Activated naive CD4-positive, alpha-beta T cell treated with anti-CD3 and anti-CD28 coated beads, Interleukin-2, amount 50 U/mL, for 24 hours (primary cell): ENCODE measurements around the gene PCDH8.
"Not testable (repeated sequence)": the region's sequence is repeated elsewhere in the genome, so short reads cannot be mapped to it uniquely, and the experiment has no call there.

ENCODE experiments used
- H3K27ac Mint-ChIP-seq: one replicate; pipeline ENCODE4 v1.8.0; 2021; ENCODE audit warnings: mild to moderate bottlenecking, mixed read lengths
- H3K27me3 Mint-ChIP-seq: one replicate; pipeline ENCODE4 v1.8.0; 2021; ENCODE audit warnings: mixed read lengths
- H3K36me3 Mint-ChIP-seq: one replicate; pipeline ENCODE4 v1.8.0; 2021; ENCODE audit warnings: mixed read lengths
- H3K4me1 Mint-ChIP-seq: one replicate; pipeline ENCODE4 v1.8.0; 2021; ENCODE audit warnings: mixed read lengths
- H3K4me3 Mint-ChIP-seq: one replicate; pipeline ENCODE4 v1.8.0; 2021; ENCODE audit warnings: mild to moderate bottlenecking, mixed read lengths
- H3K9me3 Mint-ChIP-seq: one replicate; pipeline ENCODE4 v1.8.0; 2021; ENCODE audit warnings: mixed read lengths

Gene PCDH8

DNA sequence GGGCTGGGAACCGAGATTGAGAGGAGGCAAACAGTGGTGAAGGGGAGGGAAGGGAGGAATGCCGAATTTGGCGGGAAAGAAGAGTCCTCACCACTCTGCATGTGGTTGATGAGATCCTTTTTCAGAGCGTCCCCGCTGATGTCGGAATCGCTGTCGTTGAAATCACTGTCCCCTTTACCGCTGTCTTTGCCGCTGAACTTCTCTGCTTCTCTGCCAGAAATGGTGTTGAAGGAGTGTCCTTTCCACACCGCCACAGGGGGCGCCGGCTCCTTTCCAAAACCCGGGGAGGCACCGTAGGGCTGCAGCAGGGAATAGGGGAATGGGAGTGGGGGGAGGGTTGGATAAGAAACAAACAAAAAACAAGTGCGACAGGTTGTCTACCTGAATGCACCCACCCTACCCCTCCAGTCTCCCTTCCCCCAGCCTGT lies 3.1 kb downstream of the PCDH8 start:
- no peak overlapping the region for H3K27ac Mint-ChIP-seq
- H3K27me3 Mint-ChIP-seq, result peaks cover 44% of the 10 kb centered on the region
- H3K4me3 Mint-ChIP-seq, result peak overlapping the region; percentile 24
- peaks cover 12% of the 10 kb centered on the region for H3K9me3 Mint-ChIP-seq
- peaks cover 24% of the 10 kb centered on the region for H3K4me1 Mint-ChIP-seq
- peaks cover 2% of the 10 kb centered on the region for H3K36me3 Mint-ChIP-seq

DNA sequence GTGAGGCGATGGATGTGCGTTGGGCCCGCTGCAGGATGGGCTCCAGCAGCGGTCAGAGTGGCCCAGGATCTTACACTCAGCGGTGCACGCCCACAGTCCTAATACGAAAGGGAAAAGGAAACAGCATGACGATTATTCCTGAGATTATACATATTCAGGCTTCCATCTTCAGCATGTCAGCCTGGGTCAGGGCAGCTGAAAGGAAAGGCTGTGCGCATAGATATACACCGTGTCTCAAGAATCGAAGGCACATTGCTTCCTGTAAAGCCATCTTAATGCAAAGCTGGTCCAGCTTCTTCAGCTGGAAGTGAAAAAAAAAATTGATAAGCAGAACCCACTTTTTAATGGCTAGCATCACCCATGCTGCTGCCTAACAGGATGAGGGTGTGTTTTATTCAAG lies 3.6 kb downstream of the PCDH8 start:
- H3K27ac Mint-ChIP-seq, result no peak overlapping the region
- H3K36me3 Mint-ChIP-seq, result no peaks in the 10 kb centered on the region
- peaks cover 9% of the 10 kb centered on the region for H3K9me3 Mint-ChIP-seq
- H3K4me1 Mint-ChIP-seq, result peaks cover 19% of the 10 kb centered on the region
- H3K4me3 Mint-ChIP-seq, result peak overlapping the region; percentile 24
- H3K27me3 Mint-ChIP-seq, result peaks cover 40% of the 10 kb centered on the region

DNA sequence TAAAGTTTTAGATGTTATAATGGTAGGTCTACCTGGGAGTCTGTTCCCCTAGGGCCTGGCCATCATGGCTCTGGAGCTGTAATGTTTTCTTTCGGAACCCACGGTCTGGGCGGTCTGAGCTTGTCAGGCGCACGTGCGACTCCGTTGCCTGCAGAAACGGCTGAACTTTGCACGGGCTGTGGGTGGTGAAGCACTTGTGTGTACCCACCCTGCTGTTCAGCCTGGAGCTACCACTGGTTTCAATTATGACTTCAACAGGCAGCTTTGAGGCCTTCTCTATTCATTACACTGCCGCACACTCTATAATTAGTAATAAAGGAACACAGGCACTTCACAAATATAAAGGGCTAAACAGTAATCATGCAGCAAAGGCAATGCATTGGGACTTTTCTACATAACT lies 6.0 kb downstream of the PCDH8 start:
- Mint-ChIP-seq H3K4me3 (no peak overlapping the region), H3K4me1 (peaks cover 7% of the 10 kb centered on the region), H3K27ac (no peak overlapping the region), H3K27me3 (peaks cover 33% of the 10 kb centered on the region), H3K9me3 (no peaks in the 10 kb centered on the region), H3K36me3 (no peaks in the 10 kb centered on the region)

DNA sequence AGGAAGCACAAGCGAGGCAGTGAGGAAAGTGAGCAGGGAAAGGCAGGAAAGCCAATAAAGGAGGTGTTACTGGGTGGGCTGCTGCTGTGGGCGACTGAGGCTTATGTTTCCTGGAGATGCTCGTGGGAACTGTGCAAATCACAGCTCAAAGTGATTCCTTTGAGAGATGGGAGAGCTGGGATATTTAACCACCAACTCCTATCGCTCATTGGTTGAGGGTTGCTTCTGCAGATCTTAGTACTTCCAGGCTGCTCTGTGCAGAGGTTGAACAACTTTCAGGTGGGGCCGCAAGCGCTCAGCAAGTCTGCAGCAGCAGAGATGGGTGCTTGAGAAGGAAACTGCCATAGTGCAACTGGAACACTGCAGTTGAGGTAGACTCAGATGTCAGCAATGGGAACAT lies 8.4 kb downstream of the PCDH8 start:
- H3K4me1 Mint-ChIP-seq, result peaks cover 6% of the 10 kb centered on the region
- no peaks in the 10 kb centered on the region for H3K36me3 Mint-ChIP-seq
- H3K4me3 Mint-ChIP-seq, result no peak overlapping the region
- H3K9me3 Mint-ChIP-seq, result no peaks in the 10 kb centered on the region
- no peak overlapping the region for H3K27ac Mint-ChIP-seq
- peaks cover 33% of the 10 kb centered on the region for H3K27me3 Mint-ChIP-seq

DNA sequence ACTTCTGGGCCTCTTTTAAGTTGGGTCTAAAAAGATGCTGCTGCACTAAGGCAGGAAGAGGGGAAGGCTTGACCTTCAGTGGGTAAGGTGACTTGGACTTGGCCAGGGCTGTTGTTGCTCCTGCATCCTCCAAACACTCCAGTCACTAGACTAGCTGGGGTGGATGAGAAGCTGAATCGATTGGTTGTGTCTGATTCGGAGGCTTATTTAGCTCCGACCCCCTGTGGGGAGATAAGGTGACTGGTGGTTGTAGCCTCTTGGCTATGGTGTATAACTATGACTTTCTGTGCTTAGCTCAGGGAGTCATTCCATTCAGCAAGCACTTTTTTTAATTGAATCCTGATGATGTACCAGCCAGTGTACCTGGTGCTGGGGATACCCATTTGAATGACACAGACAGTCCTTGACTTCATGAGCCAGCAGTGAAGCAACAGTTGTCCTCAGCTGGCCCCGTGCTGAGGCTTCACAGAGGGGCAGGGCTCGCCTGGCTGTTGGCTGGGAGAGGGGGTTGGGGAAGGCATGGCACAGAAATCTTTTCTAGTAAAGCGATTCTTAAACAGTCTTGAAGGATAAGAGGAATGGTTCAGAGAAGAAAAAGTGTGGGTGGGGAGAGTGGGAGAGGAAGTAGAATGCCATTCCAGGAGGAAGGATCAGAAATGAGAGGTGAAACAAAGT lies 9.9 kb downstream of the PCDH8 start:
- H3K36me3 Mint-ChIP-seq, result no peaks in the 10 kb centered on the region
- H3K4me3 Mint-ChIP-seq, result no peak overlapping the region
- no peak overlapping the region for H3K27ac Mint-ChIP-seq

DNA sequence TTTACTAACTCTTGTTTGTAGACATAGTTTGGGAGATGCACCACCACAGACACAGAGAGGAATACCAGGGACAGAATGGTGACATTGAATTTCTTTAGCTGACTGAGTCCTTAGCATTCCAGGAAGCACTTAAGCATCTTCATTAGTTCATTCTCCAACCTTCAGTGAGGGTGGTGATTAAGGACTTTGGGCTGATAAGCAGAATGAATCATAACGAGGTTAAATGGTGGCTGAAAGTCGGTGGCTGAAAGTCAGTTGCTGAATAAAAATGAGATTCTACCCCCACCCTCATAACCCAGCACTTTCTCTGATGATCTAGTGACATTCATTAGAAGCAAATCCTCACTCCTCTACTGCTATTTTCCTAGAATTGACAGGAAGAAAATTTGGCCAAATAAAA lies 10.6 kb downstream of the PCDH8 start:
- Mint-ChIP-seq H3K4me1 (no peaks in the 10 kb centered on the region), H3K27ac (no peak overlapping the region), H3K27me3 (peaks cover 19% of the 10 kb centered on the region), H3K9me3 (no peaks in the 10 kb centered on the region), H3K36me3 (no peaks in the 10 kb centered on the region), H3K4me3 (no peak overlapping the region)

More for the DNA sequence above, 9.9 kb downstream of the PCDH8 start:
- Mint-ChIP-seq H3K9me3 (no peaks in the 10 kb centered on the region), H3K4me1 (no peaks in the 10 kb centered on the region), H3K27me3 (peaks cover 24% of the 10 kb centered on the region)

DNA sequence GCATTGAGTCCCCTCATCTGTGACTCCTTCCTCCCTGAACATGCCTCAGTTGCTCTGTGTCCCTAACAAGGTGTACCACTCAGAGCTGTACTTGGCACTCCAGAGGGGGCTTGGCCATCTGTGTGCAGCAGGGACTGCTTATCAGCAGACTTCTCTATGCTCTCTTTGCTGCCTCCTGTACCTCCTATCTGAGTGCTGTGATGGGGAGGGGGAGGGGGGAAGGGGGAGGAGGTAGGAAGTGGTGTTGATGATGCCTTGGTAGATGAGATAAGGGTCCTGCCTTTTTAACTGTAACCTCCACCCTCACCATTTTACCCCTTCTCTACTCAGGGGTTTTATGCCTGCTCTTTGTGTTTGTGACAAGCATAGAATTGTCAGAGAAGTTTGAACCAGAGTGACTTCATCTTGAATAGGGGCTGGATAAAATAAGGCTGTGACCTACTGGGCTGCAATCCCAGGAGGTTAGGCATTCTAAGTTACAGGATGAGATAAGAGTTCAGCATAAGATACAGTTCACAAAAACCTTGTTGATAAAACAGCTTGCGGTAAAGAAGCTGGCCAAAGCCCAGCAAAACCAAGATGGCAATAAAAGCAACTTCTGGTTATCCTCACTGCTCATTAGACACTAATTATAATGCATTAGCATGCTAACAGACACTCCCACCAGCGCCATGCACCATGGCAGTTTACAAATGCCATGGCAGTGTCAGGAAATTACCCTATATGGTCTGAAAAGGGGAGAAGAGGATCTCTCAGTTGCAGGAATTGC lies 13.2 kb downstream of the PCDH8 start:
- no peaks in the 10 kb centered on the region for H3K36me3 Mint-ChIP-seq
- no peak overlapping the region for H3K27ac Mint-ChIP-seq
- peaks cover 20% of the 10 kb centered on the region for H3K27me3 Mint-ChIP-seq
- H3K9me3 Mint-ChIP-seq, result no peaks in the 10 kb centered on the region
- H3K4me3 Mint-ChIP-seq, result no peak overlapping the region
- H3K4me1 Mint-ChIP-seq, result no peaks in the 10 kb centered on the region

DNA sequence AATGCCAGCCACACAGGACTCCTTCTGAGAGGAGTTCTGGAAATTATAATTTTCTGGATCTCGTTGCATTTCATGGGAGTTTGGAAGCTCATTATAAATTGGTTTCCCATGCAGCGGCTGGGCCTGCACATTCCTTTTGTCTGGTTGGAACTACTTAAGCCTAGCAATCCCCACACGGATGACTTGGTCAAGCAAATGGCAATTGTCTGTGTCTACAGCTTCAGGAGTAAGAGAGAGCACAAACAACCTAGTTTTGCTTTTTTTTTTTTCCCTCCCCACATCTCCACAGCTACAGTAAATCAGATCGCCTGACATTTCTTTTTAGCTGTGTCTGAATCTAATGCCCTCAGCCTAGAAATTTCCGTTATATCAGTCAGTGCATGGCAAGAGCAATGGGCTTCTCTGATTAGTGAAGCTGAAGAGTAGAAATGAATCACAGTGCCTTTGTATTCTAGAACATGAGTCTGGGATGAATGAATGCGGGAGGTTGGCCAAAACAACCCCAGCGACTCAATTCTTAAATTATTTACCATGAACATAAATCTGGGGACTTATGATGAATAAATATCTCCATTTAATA lies 15.1 kb downstream of the PCDH8 start:
- no peaks in the 10 kb centered on the region for H3K9me3 Mint-ChIP-seq
- H3K4me1 Mint-ChIP-seq, result no peaks in the 10 kb centered on the region
- H3K27me3 Mint-ChIP-seq, result peaks cover 10% of the 10 kb centered on the region
- no peaks in the 10 kb centered on the region for H3K36me3 Mint-ChIP-seq
- no peak overlapping the region for H3K27ac Mint-ChIP-seq
- no peak overlapping the region for H3K4me3 Mint-ChIP-seq

DNA sequence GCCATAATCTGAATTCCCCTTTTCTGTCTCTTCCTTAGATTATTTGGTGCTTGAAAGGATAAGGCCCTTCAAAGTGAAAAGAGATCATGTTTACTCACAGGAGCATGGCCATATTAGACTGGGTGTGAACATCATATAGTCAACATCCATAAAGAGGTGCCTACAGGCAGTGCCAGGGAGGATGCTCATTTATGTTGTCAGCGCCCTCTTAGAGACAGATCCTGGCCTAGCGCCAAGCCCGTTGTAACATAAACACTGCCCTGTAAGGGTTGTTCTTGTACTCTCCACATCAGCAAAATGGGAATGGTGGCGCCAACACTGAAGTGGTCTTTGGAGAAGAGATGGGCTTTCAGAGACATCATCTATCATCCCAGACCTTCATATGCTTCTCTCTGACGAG lies 16.1 kb downstream of the PCDH8 start:
- Mint-ChIP-seq H3K4me1 (no peaks in the 10 kb centered on the region), H3K9me3 (no peaks in the 10 kb centered on the region), H3K27ac (no peak overlapping the region), H3K36me3 (no peaks in the 10 kb centered on the region), H3K4me3 (no peak overlapping the region), H3K27me3 (peaks cover 8% of the 10 kb centered on the region)

DNA sequence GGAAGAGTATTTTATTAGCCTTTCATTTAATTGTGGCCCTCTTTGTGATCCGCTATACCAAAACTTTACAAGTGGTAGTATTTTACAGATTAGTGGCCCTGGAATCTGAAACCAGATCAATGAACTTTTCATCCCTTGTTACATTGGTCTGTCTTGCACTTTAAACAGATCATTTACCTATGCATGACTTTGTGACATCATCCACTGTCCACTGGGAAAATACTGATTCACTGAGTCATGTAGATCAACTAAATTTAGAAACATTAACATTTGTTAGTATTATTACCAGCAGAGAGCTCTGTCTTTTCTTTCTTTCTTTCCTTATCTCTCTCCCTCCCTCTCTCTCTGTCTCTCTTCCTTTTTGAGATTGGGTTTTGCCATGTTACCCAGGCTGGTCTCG lies 17.5 kb downstream of the PCDH8 start:
- Mint-ChIP-seq H3K4me3 (no peak overlapping the region), H3K9me3 (no peaks in the 10 kb centered on the region), H3K36me3 (no peaks in the 10 kb centered on the region), H3K27me3 (peaks cover 8% of the 10 kb centered on the region), H3K4me1 (no peaks in the 10 kb centered on the region), H3K27ac (no peak overlapping the region)

DNA sequence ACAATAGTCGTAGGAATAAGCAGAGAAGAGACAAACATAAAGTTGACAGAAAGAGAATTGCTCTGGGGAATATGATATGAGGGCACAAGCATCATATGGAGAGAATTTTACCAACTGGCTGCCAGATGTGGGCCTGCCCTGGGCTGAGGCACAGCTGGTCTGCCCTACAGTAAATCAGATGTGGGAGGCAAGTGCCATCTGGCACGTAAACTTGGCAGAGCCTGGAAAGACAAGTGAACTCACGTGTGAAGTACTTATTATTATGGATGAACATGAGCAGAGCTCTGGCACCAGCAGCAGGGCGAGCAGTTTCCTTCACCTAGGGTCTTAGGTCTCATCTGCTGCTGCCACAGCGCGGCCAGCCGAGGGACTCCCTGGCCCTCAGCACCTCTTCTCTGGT lies 20.6 kb downstream of the PCDH8 start:
- Mint-ChIP-seq H3K36me3 (no peaks in the 10 kb centered on the region), H3K27me3 (peaks cover 5% of the 10 kb centered on the region), H3K27ac (no peak overlapping the region), H3K4me3 (no peak overlapping the region), H3K4me1 (no peaks in the 10 kb centered on the region), H3K9me3 (no peaks in the 10 kb centered on the region)

DNA sequence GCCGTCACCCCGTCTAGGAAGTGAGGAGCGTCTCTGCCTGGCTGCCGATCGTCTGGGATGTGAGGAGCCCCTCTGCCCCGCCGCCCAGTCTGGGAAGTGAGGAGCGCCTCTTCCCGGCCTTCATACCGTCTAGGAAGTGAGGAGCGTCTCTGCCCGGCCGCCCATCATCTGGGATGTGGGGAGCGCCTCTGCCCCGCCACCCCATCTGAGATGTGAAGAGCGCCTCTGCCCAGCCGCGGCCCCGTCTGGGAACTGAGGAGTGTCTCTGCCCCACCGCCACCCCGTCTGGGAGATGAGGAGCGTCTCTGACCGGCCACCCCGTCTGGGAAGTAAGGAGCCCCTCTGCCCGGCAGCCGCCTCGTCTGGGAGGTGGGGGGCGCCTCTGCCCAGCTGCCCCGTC lies 30.6 kb downstream of the PCDH8 start:
- not testable (repeated sequence) for H3K36me3 Mint-ChIP-seq, H3K27ac Mint-ChIP-seq, H3K4me3 Mint-ChIP-seq, H3K27me3 Mint-ChIP-seq, H3K4me1 Mint-ChIP-seq
- peaks cover 12% of the 10 kb centered on the region for H3K9me3 Mint-ChIP-seq

DNA sequence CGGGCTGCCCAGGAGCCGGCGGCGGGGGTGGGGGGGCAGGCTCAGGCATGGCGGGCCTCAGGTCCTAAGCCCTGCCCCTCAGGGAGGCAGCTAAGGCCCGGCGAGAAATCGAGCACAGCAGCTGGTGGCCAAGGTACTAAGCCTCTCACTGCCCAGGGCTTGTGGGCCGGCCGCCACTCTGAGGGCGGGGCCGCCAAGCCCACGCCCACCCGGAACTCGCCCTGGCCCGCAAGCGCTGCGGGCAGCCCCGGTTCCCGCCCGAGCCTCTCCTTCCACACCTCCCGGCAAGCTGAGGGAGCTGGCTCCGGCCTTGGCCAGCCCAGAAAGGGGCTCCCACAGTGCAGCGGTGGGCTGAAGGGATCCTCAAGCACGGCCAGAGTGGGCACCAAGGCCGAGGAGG lies 33.1 kb downstream of the PCDH8 start:
- Mint-ChIP-seq H3K27ac (no peak overlapping the region), H3K36me3 (peaks cover 2% of the 10 kb centered on the region), H3K4me1 (no peaks in the 10 kb centered on the region), H3K9me3 (peaks cover 12% of the 10 kb centered on the region), H3K27me3 (peaks cover 6% of the 10 kb centered on the region), H3K4me3 (no peak overlapping the region)

DNA sequence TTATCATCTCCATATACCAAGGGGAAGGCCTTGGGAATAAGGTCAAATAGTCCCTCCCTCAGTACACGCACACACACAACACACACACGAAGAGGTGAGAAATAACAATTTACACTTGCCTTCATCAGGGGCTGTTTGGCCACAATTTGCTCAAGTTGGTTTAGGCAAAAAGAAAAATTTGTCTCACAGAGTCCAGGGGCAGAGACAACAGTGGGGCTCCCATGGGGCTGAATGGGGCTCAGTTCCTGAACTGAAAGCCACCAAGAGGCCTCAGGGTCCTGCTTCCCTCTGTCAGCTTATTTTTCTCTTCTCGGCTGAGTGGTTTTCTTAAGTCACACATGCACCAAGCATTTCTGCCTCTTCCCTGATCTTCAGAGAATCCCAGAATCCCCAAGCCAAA lies 35.5 kb downstream of the PCDH8 start:
- Mint-ChIP-seq H3K27me3 (peaks cover 6% of the 10 kb centered on the region), H3K4me1 (peaks cover 6% of the 10 kb centered on the region), H3K36me3 (peaks cover 2% of the 10 kb centered on the region), H3K9me3 (peaks cover 5% of the 10 kb centered on the region), H3K4me3 (no peak overlapping the region), H3K27ac (no peak overlapping the region)

DNA sequence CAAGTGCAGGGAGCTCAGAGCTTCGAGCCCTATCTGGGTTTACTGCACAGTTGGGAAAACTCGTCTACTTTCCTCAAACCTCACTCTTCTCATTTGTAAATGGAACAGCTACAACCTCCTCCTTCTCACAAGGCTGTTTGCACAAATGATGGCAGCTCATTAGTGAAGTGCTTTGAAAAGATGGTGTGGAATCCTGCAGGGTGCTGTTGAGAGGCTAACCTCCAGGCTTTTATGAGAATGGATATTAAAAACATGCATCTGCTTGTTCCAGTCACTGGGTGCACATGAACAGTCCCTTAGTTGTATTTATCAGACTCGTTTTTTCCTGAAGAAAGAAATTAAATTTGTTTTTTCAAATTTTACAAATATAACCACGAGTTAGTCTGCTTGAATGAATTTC lies 36.6 kb downstream of the PCDH8 start:
- Mint-ChIP-seq H3K27me3 (peaks cover 6% of the 10 kb centered on the region), H3K27ac (no peak overlapping the region), H3K4me3 (no peak overlapping the region), H3K4me1 (peaks cover 6% of the 10 kb centered on the region), H3K36me3 (peaks cover 2% of the 10 kb centered on the region), H3K9me3 (peaks cover 5% of the 10 kb centered on the region)

DNA sequence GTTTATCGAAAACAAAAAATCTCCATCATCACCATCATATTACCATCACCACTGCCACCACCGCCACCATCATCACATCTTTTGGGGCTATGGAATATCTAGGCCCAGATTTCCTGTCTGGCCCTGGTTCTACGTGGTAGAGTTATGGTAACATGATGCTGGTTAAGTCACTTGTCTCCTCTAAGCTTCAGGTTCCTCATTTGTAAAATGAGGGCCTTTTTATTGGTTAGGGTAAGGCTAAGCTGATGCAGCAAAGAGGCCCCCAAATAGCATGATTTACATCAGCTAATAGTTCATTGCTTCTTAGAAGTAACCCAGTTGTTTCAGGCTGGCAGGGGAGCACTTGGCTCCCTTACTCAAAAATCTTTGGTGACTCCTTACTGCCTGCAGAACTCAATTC lies 37.9 kb downstream of the PCDH8 start:
- Mint-ChIP-seq H3K9me3 (no peaks in the 10 kb centered on the region), H3K4me1 (peaks cover 6% of the 10 kb centered on the region), H3K27me3 (peaks cover 12% of the 10 kb centered on the region), H3K27ac (no peak overlapping the region), H3K36me3 (peaks cover 2% of the 10 kb centered on the region), H3K4me3 (no peak overlapping the region)
